ENCODE results near the gene LRRC8C.
"Not testable (repeated sequence)": the region's sequence is repeated elsewhere in the genome, so short reads cannot be mapped to it uniquely, and the experiment has no call there.

The LRRC8C gene

GRCh38 chr1:89632657-89633247 is at the start of gene LRRC8C:
Gene LRRC8C, plus strand, starts transcription at chr1:89633120. Its CDS starts 53,354 bp downstream, at chr1:89686474.
- DNase-seq (ENCODE audit: low spot score), result peak; percentile 87

DNA sequence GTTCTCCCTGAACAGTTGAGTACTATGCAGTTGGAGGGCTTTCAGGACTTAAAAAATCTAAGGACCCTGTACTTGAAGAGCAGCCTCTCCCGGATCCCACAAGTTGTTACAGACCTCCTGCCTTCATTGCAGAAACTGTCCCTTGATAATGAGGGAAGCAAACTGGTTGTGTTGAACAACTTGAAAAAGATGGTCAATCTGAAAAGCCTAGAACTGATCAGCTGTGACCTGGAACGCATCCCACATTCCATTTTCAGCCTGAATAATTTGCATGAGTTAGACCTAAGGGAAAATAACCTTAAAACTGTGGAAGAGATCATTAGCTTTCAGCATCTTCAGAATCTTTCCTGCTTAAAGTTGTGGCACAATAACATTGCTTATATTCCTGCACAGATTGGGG is 48.7 kb upstream of the LRRC8C start:
- DNase-seq (ENCODE audit: low spot score), result no peak

GRCh38 chr1:89584781-89585180 is 48.1 kb upstream of the LRRC8C start:
- DNase-seq (ENCODE audit: low spot score), result no peak

GRCh38 chr1:89587729-89588161 is 45.2 kb upstream of the LRRC8C start:
- no peak for DNase-seq (ENCODE audit: low spot score)

DNA sequence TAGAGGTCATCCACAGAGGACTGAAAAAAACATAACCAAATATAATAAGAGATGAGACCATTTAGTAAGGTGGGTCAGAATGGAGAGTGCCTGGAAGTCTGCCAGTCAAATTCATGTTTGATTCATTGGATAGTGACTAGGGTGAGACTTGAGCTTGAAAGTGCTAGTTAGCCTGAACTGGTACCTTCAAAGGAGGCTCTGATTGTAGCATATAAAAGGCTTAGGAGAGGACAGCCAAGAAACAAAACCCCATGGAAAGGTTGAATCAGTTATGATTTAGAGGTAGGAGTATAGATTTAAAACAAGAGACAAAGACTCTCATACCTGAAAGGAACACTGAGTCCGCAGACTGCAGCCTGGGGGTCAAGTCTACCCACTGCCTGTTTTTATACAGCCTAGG is 44.4 kb upstream of the LRRC8C start:
- DNase-seq (ENCODE audit: low spot score), result no peak

DNA sequence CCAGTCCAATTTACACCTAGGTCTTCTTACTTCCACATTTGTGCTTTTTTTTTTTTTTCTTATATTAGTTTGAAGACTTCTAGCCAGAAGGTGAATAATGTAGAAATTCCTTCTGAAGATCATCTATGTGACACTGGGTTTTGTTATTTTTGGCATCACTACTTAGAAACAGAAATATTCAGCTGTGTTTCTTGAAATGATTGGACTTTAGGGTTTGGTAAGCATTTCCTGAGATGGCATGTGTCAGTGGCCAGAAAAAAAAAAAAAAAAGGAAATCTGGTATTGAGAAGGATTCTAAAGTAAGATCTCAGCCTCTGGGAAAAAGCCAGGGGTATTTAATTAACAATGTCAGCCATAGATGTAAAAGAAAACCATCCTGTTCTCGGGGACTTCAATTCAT is 43.4 kb upstream of the LRRC8C start:
- no peak for DNase-seq (ENCODE audit: low spot score)

GRCh38 chr1:89590341-89591080 is 42.4 kb upstream of the LRRC8C start:
- no peak for DNase-seq (ENCODE audit: low spot score)

GRCh38 chr1:89592861-89593302 is 40.0 kb upstream of the LRRC8C start:
- not testable (repeated sequence) for DNase-seq (ENCODE audit: low spot score)

DNA sequence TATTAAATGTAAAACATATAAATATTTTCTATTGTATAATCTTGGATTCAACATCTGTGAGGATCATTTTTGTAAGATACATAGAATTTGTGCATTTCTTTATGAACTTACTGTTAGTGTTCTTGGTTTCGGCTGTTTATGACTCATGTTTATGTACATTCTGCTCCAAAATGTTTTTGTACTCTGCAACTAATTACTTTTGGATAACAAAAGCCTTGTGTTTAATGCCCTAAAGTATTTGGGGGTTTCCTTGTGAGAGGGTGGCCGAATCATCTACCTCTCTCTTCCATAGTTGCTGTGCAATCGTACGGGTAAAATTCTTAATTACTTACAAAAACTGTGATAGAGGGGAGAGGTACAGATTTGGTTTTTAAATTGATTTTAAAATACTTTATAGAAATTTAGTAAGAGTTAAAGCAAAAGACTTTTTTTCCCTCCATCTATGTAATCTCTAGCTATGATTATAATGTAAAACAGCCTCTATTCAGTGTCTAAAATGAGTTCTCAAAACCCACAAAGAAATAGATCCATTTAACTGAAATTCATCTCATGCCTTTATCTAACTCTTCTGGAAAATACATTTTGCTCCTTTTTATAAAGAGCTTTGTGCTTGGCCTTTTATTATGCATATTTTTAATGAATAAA is 38.7 kb upstream of the LRRC8C start:
- no peak for DNase-seq (ENCODE audit: low spot score)

DNA sequence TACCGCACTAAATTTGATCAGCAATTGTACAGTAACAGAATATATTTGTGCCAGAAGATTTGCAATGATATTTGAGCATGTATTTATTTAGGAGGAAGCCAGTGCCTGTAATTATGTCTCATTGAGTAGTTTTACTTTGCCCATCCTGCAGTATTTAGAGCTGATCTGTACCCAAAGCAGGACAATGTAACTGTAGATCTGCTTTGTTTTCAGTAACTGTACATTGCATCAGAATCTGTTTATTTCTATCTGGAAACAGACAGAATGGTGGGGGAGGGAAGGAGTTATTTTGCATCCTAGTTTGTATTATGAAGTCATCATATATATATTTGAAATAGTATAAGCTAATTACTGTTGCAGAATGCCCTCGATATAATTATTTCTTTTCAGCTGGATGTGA is 36.2 kb upstream of the LRRC8C start:
- no peak for DNase-seq (ENCODE audit: low spot score)

DNA sequence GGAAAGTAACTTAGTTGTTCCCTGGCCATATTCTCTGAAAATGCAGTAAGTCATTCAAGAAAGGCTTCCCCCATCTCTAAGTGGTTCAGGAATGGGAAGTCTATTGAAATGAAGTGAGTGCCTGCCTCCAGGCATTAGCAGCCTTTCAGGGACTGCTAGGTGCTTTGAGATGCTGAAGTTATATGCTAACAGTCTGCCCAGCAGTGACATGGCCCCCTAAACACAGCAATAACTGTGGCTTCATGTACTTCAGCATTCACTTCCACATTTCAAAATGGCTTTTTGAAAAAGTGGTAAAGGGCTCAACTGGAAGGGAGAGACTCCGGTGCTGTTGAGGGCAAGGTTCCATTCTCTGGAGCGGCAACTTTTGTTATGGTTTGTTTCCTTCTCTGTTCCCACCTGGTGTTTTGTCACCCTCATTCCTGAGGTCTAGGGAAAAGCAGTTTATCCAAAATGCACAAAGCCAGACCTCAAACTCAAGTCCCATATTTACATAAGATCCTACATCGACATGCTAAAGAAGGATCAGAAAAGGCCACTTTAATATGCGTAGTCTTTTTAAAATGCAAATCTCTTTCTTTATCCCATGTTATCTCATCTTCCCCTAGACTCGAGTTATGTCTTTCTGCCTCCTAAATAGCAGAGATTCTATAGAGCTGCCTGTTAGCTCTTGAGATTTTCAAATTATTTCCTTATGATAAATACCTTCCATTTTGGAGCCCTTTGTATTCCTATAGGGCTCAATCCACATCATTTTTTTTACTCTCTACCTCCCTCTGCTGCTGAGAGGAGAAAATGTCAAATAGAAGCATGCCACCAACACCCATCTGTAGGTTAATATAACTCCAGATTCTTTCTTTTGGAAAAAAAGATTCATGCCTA is 34.2 kb upstream of the LRRC8C start:
- peak; percentile 51 for DNase-seq (ENCODE audit: low spot score)

DNA sequence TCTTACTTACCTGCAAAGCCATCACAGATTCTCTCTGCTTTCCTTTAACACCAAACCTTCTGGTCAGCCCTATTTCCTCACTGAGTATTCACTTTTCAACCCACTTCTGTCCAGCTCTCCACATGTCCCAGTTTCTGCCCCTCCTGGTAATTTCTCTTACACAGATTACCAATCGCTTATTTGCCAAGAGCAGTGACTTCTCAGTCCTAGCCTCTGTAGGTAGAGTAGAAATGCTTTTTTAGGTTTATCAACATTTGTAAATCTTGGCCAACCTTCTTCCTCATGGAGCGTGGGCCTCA is 33.6 kb upstream of the LRRC8C start:
- no peak for DNase-seq (ENCODE audit: low spot score)

DNA sequence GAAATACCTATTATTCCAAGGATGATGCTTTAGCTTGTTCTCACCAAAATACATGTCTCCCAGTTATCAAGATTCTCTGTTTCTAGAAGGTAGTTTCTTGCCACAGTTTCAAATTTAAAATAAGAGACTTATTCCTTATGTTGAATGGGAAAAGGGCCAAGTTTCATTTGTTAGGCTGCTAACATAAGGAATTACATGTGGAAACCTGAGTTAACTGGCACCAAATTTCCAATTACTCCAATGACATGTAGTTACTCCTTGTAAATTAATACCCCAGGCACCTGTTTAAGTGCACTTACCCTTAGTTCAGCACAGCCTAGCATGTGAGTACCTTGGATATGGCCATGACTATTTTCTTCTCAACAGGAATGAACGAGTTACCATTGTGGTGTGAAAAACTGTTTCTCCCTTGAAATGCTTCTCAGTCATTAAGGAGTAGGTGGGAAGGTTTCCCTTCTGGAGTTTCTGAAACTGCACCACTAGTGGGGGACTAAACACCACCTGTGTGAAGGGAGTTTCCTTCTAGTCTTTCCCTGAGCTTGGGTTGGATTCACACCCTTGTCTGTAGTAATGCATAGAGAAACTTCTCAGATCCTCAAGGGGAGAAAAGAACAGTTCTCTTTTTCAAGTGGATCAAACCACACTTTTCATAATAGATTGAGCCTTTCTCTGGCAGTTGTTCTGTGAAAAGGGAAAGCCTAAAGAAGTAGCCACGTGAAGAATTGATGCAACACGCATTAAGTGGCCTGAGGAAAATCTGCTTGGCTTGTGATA is 32.3 kb upstream of the LRRC8C start:
- no peak for DNase-seq (ENCODE audit: low spot score)

GRCh38 chr1:89602871-89603404 is 30.0 kb upstream of the LRRC8C start:
- no peak for DNase-seq (ENCODE audit: low spot score)

DNA sequence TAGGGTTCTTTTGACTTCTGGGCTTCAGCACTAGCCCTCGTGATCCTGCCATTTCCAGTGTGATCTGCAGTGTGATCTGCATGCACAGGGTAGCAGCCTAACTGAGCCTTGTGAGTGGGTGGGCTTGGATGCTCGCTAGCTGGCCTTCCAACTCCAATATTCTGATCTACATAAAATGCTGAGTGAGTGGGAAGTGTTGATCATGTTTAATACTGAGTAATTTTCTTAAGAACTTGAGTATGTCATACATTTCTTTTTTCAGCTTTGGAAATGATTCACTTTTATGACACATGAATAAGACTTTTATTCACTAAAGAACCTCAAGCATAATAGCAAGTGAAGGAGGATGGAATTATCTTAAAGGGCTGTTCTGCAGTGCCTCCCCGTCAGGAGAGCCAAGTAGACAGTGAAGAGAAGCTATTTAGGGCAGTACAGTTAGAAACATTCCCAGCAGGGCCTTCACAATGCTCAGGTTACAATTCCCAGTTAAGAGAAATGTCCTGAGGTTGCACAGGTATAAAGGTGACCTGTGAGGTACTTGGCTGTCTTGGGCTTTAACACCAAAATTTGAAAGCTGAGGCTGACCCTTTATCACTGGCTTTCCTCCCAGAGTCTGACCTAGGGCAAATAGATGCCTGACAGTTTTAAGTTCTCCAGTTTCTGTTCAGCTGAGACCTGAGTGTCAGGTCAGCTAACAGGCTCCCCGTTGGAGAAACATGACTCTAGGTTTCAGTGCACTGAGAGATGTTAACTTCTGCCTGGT is 29.1 kb upstream of the LRRC8C start:
- DNase-seq (ENCODE audit: low spot score), result no peak

GRCh38 chr1:89604414-89604735 is 28.5 kb upstream of the LRRC8C start:
- no peak for DNase-seq (ENCODE audit: low spot score)

- DNase-seq (ENCODE audit: low spot score), result no peak
These were observed 27.2 kb upstream of the LRRC8C start for GRCh38 chr1:89605692-89606091.

- DNase-seq (ENCODE audit: low spot score), result no peak
These were observed 26.5 kb upstream of the LRRC8C start for GRCh38 chr1:89606227-89606980.

DNA sequence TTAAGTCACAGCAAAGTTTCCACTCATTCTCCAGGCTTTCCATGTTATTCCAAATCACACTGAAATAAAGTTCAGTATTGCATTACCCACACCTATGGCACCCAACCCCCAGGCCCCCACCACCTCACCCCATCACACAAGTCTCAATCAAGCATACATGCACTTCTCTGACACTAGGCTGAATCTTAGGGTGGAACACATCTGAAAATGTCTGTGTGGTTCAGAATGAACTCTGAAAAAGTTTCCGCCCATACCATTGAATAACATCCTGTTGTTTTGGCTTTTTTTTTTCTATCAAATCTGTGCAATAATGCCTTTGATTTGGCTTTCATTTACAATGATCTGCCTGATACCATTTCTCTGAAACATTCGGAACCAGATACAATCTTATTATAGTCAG is 25.8 kb upstream of the LRRC8C start:
- no peak for DNase-seq (ENCODE audit: low spot score)

Measured in germinal center (tissue), 1 donor.